Tibial nerve (tissue), 4 donors: ENCODE measurements around the gene NRXN3. TPM values are rescaled to one million over a fixed set of nuclear protein-coding genes. Genes with fewer than 3 reads are reported as not detected.
"Not testable (repeated sequence)": the region's sequence is repeated elsewhere in the genome, so short reads cannot be mapped to it uniquely, and the experiment has no call there.

Experiments used
- DNase-seq, 2 donors: peaks; one replicate each; pipeline ENCODE4 v3.0.0-alpha.2; 2019; ENCODE audit warnings: low spot score in 2 of 2
- H3K27ac ChIP-seq, 4 donors: fragments of 200-600 bp; sonication (generic) in 3 of 4; one replicate each; pipeline ENCODE4 v1.5.1; 2017 to 2019; ENCODE audit warnings: mild to moderate bottlenecking in 1 of 4
- H3K27me3 ChIP-seq, 2 donors: fragments of 200-600 bp; sonication (generic) in 1 of 2; one replicate each; pipeline versions ENCODE4 v1.5.1 to v1.6.0; 2017 to 2019
- H3K36me3 ChIP-seq, 3 donors: fragments of 200-600 bp; sonication (generic); one replicate each; pipeline ENCODE4 v1.5.1; 2018 to 2019
- H3K4me1 ChIP-seq, 4 donors: fragments of 200-600 bp; sonication (generic) in 3 of 4; one replicate each; pipeline ENCODE4 v1.5.1; 2017 to 2019
- H3K4me3 ChIP-seq, 4 donors: fragments of 200-600 bp; sonication (generic) in 3 of 4; one replicate each; pipeline ENCODE4 v1.5.1; 2017 to 2019; ENCODE audit warnings: mild to moderate bottlenecking in 1 of 4, moderate library complexity in 1 of 4
- H3K9me3 ChIP-seq, 4 donors: fragments of 200-600 bp; sonication (generic) in 3 of 4; one replicate each; pipeline ENCODE4 v1.5.1; 2017 to 2019
- EP300 ChIP-seq, 2 donors: sonication (generic); formaldehyde crosslinking; IDR thresholded peaks; one replicate each; pipeline ENCODE4 v1.6.1; 2017; ENCODE audit warnings: antibody characterized with exemption in 2 of 2, mild to moderate bottlenecking in 1 of 2
- POLR2A ChIP-seq, 2 donors: fragments of 450-650 bp; IDR thresholded peaks; one replicate each; pipeline ENCODE4 v1.6.1; 2017; ENCODE audit warnings: antibody characterized with exemption in 2 of 2, mild to moderate bottlenecking in 2 of 2, moderate library complexity in 2 of 2
- WGBS, 2 donors: methylation state at CpG; one replicate each; pipeline ENCODE4 v1.1.5; 2018; 5-methylcytosine and 5-hydroxymethylcytosine counted together
- total RNA-seq, 4 donors: library from RNA; depleted of rRNA; stranded (reverse); fragments of >200 nt; gene quantifications; one replicate each; pipeline ENCODE4 v1.1.0, GENCODE V29; 2016
- TF ChIP-seq, protein P1 (sequence below), 5 experiments: fragments of 200-600 bp in 3 of 5; fragments of 450-650 bp in 2 of 5; sonication (generic) in 3 of 5; IDR thresholded peaks; one replicate each; pipeline ENCODE4 v1.5.1; 2016 to 2019; ENCODE audit warnings: antibody characterized with exemption in 5 of 5, mild to moderate bottlenecking in 3 of 5, moderate library complexity in 2 of 5

The NRXN3 gene
- total RNA-seq, 4 donors from 2014 or later: 16.7 to 52.2 (median 19.7) TPM

DNA sequence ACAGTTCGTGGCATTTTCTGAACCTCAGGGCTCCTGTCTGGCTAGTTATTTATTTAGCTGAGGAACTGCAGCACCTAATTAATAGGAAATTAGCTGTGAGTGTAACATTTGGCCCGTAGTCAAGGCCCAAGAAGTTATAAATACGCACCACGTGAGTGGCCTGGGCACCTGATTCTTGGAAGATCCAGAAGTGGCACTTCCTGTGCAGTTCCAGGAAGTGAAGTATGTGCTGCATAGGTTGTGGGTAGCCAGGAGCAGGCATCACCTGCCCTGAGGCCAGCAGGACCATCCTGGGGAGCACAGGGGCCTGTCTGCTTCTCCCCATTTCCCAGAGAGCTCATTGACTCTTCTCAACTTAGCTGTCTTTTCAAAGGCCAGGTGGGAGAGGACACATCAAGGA lies 255.6 kb downstream of the NRXN3 start:
- H3K36me3 ChIP-seq: no peaks in the 10 kb centered on the region
- DNase-seq: no peak
- H3K9me3 ChIP-seq: no peaks in the 10 kb centered on the region
- no peak overlapping the region for H3K4me3 ChIP-seq
- TF ChIP-seq EP300 (IDR thresholded peaks at IDR 0.05) (no peak), POLR2A (IDR thresholded peaks at IDR 0.05) (no peak)
- TF ChIP-seq, protein P1, sequence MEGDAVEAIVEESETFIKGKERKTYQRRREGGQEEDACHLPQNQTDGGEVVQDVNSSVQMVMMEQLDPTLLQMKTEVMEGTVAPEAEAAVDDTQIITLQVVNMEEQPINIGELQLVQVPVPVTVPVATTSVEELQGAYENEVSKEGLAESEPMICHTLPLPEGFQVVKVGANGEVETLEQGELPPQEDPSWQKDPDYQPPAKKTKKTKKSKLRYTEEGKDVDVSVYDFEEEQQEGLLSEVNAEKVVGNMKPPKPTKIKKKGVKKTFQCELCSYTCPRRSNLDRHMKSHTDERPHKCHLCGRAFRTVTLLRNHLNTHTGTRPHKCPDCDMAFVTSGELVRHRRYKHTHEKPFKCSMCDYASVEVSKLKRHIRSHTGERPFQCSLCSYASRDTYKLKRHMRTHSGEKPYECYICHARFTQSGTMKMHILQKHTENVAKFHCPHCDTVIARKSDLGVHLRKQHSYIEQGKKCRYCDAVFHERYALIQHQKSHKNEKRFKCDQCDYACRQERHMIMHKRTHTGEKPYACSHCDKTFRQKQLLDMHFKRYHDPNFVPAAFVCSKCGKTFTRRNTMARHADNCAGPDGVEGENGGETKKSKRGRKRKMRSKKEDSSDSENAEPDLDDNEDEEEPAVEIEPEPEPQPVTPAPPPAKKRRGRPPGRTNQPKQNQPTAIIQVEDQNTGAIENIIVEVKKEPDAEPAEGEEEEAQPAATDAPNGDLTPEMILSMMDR (IDR thresholded peaks at IDR 0.05): no peak
- no peak overlapping the region for H3K27ac ChIP-seq
- 56 to 77% methylated on average over 4 of the region's 4 CpGs for WGBS, 2 donors
- H3K4me1 ChIP-seq: no peaks in the 10 kb centered on the region
- no peaks in the 10 kb centered on the region for H3K27me3 ChIP-seq

DNA sequence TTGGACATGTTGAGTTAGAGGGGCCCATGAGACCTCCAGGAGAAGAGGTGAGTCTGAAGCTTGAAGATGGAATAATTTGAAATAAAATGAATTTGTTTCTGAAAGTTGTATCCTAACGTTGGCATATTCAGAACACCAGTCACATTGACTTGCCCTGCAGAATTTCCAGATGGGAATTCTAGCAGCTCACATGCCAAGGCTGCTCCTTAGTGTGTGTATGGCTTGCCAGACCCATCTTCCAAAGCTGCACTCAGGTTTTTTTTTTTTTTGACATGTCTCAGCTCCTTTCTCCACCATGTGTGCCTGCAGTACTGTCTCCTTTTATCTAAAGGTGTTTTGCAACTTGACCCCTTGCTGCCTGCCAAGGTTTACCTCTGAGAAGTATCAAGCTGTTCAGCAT lies 261.9 kb downstream of the NRXN3 start:
- no peaks in the 10 kb centered on the region for H3K4me1 ChIP-seq
- no peaks in the 10 kb centered on the region for H3K36me3 ChIP-seq
- no peak overlapping the region for H3K27ac ChIP-seq
- TF ChIP-seq POLR2A (IDR thresholded peaks at IDR 0.05) (no peak), EP300 (IDR thresholded peaks at IDR 0.05) (no peak)
- TF ChIP-seq, protein P1 (IDR thresholded peaks at IDR 0.05): no peak
- WGBS, 2 donors: 70 to 76% methylated on average over 1 of the region's 1 CpG
- no peak for DNase-seq
- H3K27me3 ChIP-seq: no peaks in the 10 kb centered on the region
- H3K9me3 ChIP-seq: no peaks in the 10 kb centered on the region
- H3K4me3 ChIP-seq: no peak overlapping the region

DNA sequence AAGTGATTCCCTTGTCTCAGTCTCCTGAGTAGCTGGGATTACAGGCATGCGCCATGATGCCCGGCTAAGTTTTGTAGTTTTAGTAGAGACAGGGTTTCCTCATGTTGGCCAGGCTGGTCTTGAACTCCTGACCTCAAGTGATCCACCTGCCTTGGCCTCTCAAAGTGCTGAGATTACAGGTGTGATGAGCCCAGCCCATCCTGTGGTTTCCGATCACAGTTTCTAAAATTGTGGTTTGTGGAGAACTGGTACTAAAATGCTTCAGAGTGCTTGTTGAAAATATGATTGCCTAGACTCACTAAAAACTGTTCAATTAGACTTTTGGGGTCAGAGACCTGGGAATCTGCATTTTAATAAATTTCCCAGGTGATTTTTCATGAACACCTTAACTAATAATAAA lies 267.3 kb downstream of the NRXN3 start:
- not testable (repeated sequence) for H3K27me3 ChIP-seq, H3K27ac ChIP-seq, H3K9me3 ChIP-seq, H3K4me3 ChIP-seq, DNase-seq, H3K4me1 ChIP-seq, H3K36me3 ChIP-seq
- 58 to 61% methylated on average over 3 of the region's 3 CpGs for WGBS, 2 donors

DNA sequence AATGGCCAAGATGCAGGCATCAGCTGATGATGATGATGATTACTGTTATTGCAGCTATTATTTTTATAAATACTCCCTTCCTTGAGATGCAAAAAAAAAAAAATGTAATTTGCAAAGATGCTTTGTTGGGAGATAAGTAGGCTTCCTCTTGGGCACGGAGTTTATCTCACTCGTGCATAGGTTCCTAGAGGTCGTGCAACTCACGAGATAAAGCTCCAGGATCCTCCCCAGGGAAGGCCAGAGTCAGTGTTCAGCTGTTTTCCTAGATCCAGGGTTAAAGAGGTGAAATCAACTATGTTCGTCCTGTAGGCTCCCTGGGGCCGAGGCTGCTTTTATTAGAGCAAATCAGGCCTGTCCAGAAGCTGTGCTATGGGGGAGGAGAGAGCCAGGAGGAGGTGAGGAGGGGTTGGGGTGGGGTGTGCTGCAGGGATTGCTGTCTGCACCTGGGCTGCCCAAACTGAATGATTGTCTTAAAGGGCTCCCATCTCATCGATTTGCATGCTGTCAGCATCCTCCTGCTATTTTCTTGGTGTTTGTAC lies 270.3 kb downstream of the NRXN3 start:
- no peaks in the 10 kb centered on the region for H3K27me3 ChIP-seq
- 32 to 43% methylated on average over 7 of the region's 7 CpGs for WGBS, 2 donors
- no peak for TF ChIP-seq EP300 (IDR thresholded peaks at IDR 0.05)
- TF ChIP-seq, protein P1 (IDR thresholded peaks at IDR 0.05): no peak
- TF ChIP-seq POLR2A (IDR thresholded peaks at IDR 0.05): no peak
- H3K4me1 ChIP-seq: no peaks in the 10 kb centered on the region
- no peaks in the 10 kb centered on the region for H3K36me3 ChIP-seq
- no peak overlapping the region for H3K4me3 ChIP-seq
- no peak overlapping the region for H3K27ac ChIP-seq
- no peak for DNase-seq
- H3K9me3 ChIP-seq: peaks cover 0 to 3% (median 0%) of the 10 kb centered on the region in 4 donors

DNA sequence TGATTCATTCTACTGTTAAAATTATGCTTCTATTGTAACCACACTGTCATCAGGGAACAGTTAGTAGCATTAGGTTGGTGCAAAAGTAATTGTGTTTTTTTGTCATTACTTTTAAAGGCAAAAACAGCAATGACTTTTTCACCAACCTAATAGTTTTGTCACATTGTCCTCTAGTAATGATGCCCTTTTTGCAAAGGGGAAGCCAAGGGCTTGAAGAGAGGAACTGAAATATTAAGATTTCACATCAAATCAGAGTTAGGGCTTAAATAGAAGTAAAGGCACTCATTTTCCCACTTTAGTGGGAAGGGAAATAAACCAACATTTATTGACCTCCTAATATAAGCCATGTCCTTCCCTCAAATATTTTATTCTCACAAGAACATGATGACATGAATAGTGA lies 273.7 kb downstream of the NRXN3 start:
- TF ChIP-seq POLR2A (IDR thresholded peaks at IDR 0.05) (no peak), EP300 (IDR thresholded peaks at IDR 0.05) (no peak)
- TF ChIP-seq, protein P1 (IDR thresholded peaks at IDR 0.05): no peak
- Histone ChIP-seq H3K4me1 (no peaks in the 10 kb centered on the region), H3K27me3 (no peaks in the 10 kb centered on the region), H3K4me3 (no peak overlapping the region), H3K9me3 (peaks cover 0 to 3% (median 0%) of the 10 kb centered on the region in 4 donors), H3K27ac (no peak overlapping the region), H3K36me3 (no peaks in the 10 kb centered on the region)
- DNase-seq: no peak

DNA sequence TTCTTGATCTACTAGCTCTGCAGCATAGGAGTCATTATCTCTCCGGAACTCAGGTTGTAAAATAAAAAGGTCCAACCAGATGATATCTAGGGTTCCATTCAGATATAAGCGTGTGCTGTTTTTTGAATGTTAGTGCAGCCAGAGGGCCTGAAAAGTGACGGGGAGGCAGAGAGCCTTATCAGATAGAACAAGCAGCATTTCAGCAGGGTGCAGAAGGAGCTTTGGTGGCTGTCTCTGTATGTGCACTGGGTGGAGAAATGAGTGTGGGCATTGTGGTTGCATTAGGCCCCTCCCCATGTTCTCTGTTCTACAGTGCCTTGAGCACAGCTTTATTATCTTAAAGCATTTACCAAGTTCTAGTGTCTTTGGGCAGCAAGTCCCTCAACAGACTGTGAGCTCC lies 275.1 kb downstream of the NRXN3 start:
- H3K27me3 ChIP-seq: no peaks in the 10 kb centered on the region
- peaks cover 0 to 3% (median 0%) of the 10 kb centered on the region in 4 donors for H3K9me3 ChIP-seq
- TF ChIP-seq EP300 (IDR thresholded peaks at IDR 0.05): no peak
- no peak for TF ChIP-seq POLR2A (IDR thresholded peaks at IDR 0.05)
- TF ChIP-seq, protein P1 (IDR thresholded peaks at IDR 0.05): no peak
- no peaks in the 10 kb centered on the region for H3K4me1 ChIP-seq
- 75 to 77% methylated on average over 3 of the region's 3 CpGs for WGBS, 2 donors
- no peaks in the 10 kb centered on the region for H3K36me3 ChIP-seq
- H3K27ac ChIP-seq: no peak overlapping the region
- H3K4me3 ChIP-seq: no peak overlapping the region
- no peak for DNase-seq
